ENCODE data around the gene NEDD4. TPM values are rescaled to one million over a fixed set of nuclear protein-coding genes. Genes with fewer than 3 reads are reported as not detected.
"Not testable (repeated sequence)": the region's sequence is repeated elsewhere in the genome, so short reads cannot be mapped to it uniquely, and the experiment has no call there.

NEDD4 gene
- total RNA-seq, 1 donor from 2014 or later, result 28.4 TPM

DNA sequence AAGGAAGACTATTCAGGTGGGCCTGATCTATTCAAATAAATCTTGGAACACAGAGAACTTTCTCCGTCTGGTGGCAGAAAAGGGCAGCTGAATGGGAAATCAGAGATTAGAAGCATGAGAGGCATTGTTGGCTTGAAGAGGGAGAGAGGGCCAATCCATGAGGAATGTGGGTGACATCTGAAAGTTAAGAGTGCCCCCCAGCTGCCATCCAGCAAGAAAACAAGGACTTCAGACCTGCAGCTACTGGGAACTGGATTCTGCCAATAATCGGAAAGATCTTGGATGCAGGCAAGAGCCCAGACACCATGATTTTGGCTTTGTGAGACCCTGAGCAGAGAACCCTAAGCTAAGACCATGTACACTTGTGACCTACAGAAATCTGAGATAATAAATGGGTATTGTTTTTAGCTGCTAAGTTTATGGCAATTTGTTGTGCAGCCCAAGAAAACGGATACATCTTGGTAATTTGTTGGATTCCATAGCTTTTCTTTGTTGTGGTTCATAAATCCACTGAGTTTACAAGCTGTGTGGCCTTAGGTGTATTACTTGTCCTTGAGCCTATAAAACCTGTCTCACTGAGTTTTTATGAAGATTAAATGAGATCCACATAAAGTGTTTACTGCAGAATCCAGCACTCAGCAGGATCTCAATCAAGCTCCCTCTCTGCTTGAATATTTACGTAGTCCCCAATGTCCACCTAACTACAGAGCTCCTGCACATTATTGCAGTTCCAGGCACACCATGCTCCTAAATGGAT, 168.4 kb downstream of the NEDD4 start:
- TF ChIP-seq, protein P1, sequence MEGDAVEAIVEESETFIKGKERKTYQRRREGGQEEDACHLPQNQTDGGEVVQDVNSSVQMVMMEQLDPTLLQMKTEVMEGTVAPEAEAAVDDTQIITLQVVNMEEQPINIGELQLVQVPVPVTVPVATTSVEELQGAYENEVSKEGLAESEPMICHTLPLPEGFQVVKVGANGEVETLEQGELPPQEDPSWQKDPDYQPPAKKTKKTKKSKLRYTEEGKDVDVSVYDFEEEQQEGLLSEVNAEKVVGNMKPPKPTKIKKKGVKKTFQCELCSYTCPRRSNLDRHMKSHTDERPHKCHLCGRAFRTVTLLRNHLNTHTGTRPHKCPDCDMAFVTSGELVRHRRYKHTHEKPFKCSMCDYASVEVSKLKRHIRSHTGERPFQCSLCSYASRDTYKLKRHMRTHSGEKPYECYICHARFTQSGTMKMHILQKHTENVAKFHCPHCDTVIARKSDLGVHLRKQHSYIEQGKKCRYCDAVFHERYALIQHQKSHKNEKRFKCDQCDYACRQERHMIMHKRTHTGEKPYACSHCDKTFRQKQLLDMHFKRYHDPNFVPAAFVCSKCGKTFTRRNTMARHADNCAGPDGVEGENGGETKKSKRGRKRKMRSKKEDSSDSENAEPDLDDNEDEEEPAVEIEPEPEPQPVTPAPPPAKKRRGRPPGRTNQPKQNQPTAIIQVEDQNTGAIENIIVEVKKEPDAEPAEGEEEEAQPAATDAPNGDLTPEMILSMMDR (IDR thresholded peaks at IDR 0.05), result peak; percentile 14
- Mint-ChIP-seq H3K27ac (ENCODE audit: unreplicated experiment) (no peak overlapping the region), H3K4me1 (ENCODE audit: low read depth) (peaks cover 21% of the 10 kb centered on the region), H3K36me3 (ENCODE audit: low read depth) (peaks cover 8% of the 10 kb centered on the region), H3K9me3 (ENCODE audit: low read depth) (no peaks in the 10 kb centered on the region), H3K27me3 (ENCODE audit: low read depth) (no peaks in the 10 kb centered on the region), H3K4me3 (ENCODE audit: unreplicated experiment) (no peak overlapping the region)
- DNase-seq (ENCODE audit: low spot score), result no peak

DNA sequence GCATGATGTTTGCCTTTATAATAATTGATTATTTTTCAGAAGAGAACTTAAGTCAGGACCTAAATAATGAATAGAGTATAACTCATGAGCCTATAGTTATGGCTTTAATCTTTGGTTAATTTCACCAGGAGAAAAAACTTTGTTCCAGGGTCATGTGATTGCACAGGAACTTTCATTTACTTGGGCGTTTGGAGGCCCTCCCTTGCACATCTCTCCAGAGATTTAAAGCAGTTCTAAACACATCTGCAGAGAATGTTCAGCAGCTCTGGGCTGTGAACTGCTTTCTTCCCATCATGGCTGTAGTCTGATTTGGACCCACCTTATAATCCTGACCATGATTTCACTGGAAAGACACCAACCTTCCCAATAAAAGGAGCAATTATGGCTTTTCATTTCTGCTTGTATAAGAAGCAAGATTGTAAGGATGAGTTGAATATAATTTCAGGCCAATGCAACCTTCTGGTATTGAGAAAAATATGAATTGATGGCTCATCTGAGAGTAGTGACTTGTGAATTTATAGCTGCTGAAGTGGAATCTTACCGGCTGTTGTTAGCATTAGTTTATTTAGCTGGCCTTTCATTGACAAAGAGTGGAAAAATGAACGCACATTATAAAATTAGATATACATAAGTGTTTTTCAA, 169.6 kb downstream of the NEDD4 start:
- TF ChIP-seq, protein P1 (IDR thresholded peaks at IDR 0.05), result no peak
- Mint-ChIP-seq H3K27me3 (ENCODE audit: low read depth) (no peaks in the 10 kb centered on the region), H3K4me3 (ENCODE audit: unreplicated experiment) (no peak overlapping the region), H3K4me1 (ENCODE audit: low read depth) (peaks cover 27% of the 10 kb centered on the region), H3K27ac (ENCODE audit: unreplicated experiment) (peak overlapping the region; percentile 74), H3K36me3 (ENCODE audit: low read depth) (peaks cover 4% of the 10 kb centered on the region), H3K9me3 (ENCODE audit: low read depth) (no peaks in the 10 kb centered on the region)
- DNase-seq (ENCODE audit: low spot score), result no peak

DNA sequence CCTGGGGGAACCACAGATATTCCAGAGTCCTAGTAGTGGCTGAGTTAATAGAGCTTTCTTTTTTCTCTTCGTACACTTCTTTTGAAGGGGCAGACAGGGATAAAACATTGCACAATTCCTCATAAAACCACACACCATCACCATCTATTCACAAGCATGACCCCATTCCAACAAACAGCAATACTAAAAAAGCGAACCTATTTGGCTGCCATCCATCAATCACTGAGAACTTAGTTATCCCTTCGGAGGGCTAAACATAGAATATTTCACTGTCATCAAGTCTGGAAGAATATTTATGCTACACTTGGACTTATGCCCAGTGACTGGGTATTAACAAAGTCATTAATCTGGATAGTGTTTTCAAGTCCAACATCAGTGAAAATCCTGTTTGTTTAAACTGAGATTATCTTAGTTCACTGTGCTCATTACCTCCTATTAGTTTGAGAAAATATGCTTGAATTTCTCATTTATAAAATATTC, 170.2 kb downstream of the NEDD4 start:
- TF ChIP-seq, protein P1 (IDR thresholded peaks at IDR 0.05), result no peak
- peak overlapping the region; percentile 79 for H3K27ac Mint-ChIP-seq (ENCODE audit: unreplicated experiment)
- peaks cover 27% of the 10 kb centered on the region for H3K4me1 Mint-ChIP-seq (ENCODE audit: low read depth)
- peaks cover 4% of the 10 kb centered on the region for H3K36me3 Mint-ChIP-seq (ENCODE audit: low read depth)
- H3K9me3 Mint-ChIP-seq (ENCODE audit: low read depth), result no peaks in the 10 kb centered on the region
- peak overlapping the region; percentile 3 for H3K4me3 Mint-ChIP-seq (ENCODE audit: unreplicated experiment)
- no peak for DNase-seq (ENCODE audit: low spot score)
- H3K27me3 Mint-ChIP-seq (ENCODE audit: low read depth), result no peaks in the 10 kb centered on the region

DNA sequence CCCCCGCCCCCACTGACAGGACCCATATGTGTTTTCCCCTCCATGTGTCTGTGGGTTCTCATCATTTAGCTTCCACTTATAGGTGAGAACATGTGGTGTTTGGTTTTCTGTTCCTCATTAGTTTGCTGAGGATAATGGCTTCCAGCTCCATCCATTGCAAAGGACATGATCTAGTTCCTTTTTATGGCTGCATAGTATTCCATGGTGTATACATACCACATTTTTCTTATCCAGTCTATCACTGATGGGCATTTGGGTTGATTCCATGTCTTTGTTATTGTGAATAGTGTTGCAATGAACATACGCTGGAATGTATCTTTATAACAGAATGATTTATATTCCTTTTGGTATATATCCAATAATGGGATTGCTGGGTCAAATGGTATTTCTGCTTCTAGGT, 171.7 kb downstream of the NEDD4 start:
- H3K27ac Mint-ChIP-seq (ENCODE audit: unreplicated experiment); H3K36me3 Mint-ChIP-seq (ENCODE audit: low read depth); DNase-seq (ENCODE audit: low spot score); H3K4me3 Mint-ChIP-seq (ENCODE audit: unreplicated experiment); H3K9me3 Mint-ChIP-seq (ENCODE audit: low read depth); H3K27me3 Mint-ChIP-seq (ENCODE audit: low read depth): not testable (repeated sequence)
- H3K4me1 Mint-ChIP-seq (ENCODE audit: low read depth), result peaks cover 29% of the 10 kb centered on the region

DNA sequence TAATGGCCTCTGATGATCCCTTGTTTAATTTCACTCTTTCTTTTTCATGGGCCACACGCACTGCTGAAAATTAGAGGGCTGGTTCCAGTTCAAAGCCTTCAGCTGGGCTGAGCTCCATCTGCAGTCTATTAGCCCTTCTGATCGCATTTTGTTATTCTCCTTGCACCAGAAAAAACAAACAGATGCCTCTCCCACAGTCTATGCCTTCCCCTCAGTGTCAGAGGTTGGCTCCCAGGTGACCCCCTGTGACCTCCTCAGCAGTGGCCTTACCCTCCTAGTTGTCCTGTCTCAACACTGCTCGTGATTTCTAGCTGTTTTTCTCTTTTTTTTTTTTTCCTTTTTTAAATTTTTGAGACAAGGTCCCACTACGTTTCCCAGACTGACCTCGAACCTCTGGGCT, 173.4 kb downstream of the NEDD4 start:
- DNase-seq (ENCODE audit: low spot score), result no peak
- H3K27me3 Mint-ChIP-seq (ENCODE audit: low read depth), result no peaks in the 10 kb centered on the region
- peaks cover 36% of the 10 kb centered on the region for H3K4me1 Mint-ChIP-seq (ENCODE audit: low read depth)
- H3K9me3 Mint-ChIP-seq (ENCODE audit: low read depth), result no peaks in the 10 kb centered on the region
- TF ChIP-seq, protein P1 (IDR thresholded peaks at IDR 0.05), result no peak
- no peaks in the 10 kb centered on the region for H3K36me3 Mint-ChIP-seq (ENCODE audit: low read depth)
- no peak overlapping the region for H3K27ac Mint-ChIP-seq (ENCODE audit: unreplicated experiment)
- H3K4me3 Mint-ChIP-seq (ENCODE audit: unreplicated experiment), result no peak overlapping the region

Measured in chondrocyte (in vitro differentiated cells).